Activated CD4-positive, alpha-beta T cell treated with anti-CD3 and anti-CD28 coated beads, Interleukin-2, amount 50 U/mL, for 16 hours (primary cell): ENCODE measurements around the gene TMEM45B.
"Not testable (repeated sequence)": the region's sequence is repeated elsewhere in the genome, so short reads cannot be mapped to it uniquely, and the experiment has no call there.

Source experiments
- DNase-seq: peaks from one replicate; pipeline ENCODE4 v3.0.0-alpha.2; 2020

Gene TMEM45B

DNA sequence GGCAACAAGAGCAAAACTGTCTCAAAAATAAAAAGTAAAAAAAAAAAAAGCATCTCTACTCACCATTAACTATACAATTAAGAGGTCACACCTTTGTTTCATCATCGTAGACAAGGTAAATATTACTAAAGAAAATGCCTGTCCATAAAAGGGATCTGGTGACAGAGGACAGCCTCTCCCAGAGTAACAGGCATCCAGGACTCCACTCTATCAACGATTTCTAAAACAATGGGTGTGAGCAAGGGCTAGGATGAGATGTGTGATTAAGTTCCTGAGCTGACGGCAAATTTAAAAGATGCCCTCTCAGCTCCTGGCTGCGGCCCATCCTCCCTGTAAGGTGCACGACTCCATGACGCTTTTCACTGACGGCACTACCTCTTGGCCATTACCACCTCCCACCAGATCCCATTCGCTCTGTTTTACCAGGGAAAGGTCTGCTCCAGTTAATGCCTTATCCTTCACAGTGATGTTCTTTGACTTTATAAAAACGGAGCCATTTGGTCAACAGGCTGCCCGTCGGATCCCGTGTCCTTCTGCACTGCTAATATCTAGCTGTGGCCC lies 2.3 kb upstream of the TMEM45B start:
- DNase-seq: no peak

GRCh38 chr11:129814244-129815014 lies 1.2 kb upstream of the TMEM45B start:
- DNase-seq: peak; percentile 62

GRCh38 chr11:129817534-129818051 lies 1.9 kb downstream of the TMEM45B start:
- DNase-seq: no peak

DNA sequence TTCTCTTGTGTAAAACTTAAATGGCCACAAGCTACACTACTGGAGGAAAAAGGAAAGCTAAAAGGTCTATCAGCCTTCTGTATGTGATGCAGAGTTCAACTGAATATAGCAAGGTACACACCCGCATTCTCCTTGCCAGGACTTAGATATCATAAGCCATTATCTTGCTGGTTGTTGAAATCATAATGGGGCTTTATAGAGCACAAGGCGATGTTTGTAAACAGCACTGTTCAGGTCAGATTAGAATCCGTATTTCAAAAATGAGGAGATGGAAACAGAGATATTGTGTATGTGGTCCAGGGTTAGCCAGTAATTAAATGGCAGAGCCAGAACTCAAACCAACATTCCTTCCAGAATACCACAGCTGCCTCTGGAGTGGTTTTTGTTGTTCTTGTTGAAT lies 2.6 kb downstream of the TMEM45B start:
- DNase-seq: not testable (repeated sequence)

DNA sequence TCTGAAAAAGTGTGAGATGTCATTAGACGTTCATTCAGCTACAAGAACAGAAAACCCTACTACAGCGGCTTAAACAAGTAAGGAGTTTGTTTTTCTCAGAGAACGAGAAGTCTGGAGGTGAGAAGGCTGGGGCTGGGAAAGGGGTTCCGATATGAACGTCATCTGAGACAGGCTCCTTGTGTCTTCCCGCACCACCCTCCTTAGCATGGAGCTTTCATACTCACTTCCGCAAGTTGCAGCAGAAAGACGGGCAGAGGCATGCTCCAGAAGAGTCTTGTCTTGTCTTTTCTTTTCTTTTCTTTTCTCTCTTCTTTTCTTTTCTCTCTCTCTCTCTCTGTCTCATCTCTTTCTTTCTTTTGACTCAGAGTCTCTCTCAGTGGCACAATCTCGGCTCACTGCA lies 3.6 kb downstream of the TMEM45B start:
- DNase-seq: no peak

- not testable (repeated sequence) for DNase-seq
These were observed 4.6 kb downstream of the TMEM45B start for GRCh38 chr11:129820228-129820627.

DNA sequence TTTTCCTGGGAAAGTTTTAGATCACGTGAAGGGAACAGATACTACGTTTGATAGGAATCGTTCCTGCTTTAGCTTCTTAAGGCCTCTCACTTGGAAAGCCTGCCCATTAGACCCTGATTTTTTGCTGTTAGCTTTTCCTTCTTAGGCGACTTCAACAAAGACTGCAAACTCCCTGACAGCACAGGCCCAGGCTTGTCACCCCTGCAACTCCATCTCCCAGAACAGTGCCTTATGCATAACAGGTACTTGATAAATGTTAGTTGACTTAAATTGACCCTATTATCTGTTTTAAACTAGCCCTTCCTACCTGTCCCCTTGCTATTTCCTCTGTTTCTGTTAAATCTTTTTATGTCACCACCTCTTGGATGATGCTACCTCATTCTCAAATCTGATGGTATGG lies 7.6 kb downstream of the TMEM45B start:
- not testable (repeated sequence) for DNase-seq

DNA sequence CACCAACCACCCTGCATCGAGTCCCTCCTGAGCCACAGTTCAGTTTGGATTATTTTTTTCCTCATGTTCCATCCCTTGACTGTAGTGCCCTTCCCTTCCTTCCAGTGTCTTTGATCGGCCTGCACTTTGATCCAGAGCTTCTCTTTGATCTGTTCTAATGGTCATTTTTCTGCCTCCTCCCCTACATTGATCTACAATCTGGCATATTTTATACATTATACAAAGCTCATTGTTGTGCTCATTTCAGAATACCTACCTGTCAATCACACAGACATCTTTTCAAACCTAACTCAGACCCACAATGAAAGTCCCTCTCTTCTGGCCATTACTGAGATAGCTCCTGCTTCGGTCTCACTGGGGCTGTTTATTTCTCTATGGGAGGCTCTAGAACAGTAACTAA lies 8.2 kb downstream of the TMEM45B start:
- not testable (repeated sequence) for DNase-seq

- DNase-seq: no peak
These were observed 9.7 kb downstream of the TMEM45B start for GRCh38 chr11:129825380-129825779.

GRCh38 chr11:129828301-129828836 lies 12.7 kb downstream of the TMEM45B start:
- no peak for DNase-seq

- not testable (repeated sequence) for DNase-seq
These were observed 13.8 kb downstream of the TMEM45B start for GRCh38 chr11:129829497-129829896.

- not testable (repeated sequence) for DNase-seq
These were observed 15.6 kb downstream of the TMEM45B start for GRCh38 chr11:129831227-129831626.

DNA sequence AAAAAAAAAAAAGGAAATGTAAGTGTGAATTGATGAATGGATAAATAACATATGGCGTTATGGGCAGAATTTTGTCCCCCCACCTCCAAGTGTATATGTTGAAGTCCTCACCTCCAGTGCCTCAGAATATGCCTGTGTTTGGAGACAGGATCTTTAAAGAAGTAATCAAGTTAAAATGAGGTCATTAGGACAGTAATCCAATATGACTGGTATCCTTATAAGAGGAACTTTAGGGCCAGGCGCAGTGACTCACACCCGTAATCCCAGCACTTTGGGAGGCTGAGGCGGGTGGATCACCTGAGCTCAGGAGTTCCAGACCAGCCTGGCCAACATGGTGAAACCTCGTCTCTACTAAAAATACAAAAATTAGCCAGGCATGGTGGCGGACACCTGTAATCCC lies 17.6 kb downstream of the TMEM45B start:
- DNase-seq: not testable (repeated sequence)

GRCh38 chr11:129836423-129836891 lies 20.8 kb downstream of the TMEM45B start:
- DNase-seq: not testable (repeated sequence)

DNA sequence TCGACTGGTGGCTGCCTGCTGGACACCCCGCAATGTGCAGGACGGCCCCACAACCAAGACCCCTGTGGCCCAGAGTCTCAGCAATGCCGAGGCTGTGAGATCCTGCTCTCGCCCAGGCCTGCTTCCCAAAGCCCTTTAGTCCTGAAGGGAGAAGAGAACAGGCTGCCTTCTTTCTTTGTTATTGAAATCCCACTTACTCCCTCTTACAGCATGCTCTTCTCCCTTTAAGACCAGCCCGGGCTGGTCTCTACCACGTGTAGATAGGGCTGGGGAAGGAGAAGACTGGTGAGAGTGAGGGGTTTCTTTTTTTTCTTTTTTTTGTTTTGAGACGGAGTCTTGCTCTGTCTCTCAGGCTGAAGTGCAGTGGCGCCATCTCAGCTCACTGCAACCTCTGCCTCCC lies 21.3 kb downstream of the TMEM45B start:
- no peak for DNase-seq

DNA sequence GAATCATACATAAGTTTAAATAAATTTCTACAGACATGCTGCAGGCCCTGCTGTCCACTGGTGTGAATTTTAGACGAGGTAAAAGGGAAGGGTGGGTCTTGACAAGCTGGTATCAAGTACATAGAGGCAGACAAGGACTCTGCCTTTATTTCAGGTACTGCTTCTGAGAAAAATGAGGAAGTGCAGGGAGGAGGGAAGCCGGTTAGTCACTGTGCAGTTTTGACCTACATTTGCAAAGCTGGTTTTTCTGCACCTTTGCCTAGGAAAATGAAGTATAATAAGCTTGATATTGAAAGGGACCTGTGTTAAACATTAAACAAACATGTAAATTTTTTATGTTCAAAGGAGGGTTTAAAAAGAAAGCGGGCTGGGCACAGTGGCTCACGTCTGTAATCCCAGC lies 24.6 kb downstream of the TMEM45B start:
- no peak for DNase-seq

GRCh38 chr11:129842138-129842537 lies 26.5 kb downstream of the TMEM45B start:
- no peak for DNase-seq

- peak; percentile 58 for DNase-seq
These were observed 31.1 kb downstream of the TMEM45B start for GRCh38 chr11:129846508-129847335.

- not testable (repeated sequence) for DNase-seq
These were observed 31.7 kb downstream of the TMEM45B start for GRCh38 chr11:129847361-129847760.

DNA sequence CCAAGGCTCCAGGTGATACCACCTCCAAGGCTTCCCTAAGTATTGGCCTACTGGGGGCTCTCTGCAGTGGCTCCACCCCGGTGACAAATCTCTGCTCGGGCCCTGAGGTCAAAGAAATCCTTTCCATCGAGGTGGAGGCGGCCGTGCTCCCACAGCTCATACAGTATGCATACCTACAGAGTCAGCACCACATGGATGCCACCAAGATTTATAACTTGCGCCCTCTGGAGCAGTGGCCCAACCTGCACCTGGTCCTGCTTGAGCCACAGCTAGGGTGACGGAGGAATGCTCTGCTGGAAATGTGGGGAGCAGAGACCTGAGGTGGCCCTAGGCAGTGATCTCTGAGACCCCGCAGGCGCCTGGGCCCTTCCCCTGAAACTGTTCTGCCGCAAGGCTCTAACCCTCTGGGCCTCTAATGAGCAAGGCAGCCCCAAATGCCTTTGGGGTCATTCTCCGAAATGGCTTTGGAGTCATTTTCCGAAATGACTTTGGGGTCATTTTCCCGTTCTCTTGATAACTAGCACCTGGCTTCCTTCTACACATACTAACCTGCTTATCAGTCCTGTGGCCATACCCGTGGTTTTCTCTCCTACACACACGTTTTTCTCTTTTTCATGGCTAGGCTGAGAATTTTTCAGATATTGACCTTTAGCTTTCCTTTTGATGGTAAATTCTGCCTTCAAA lies 33.9 kb downstream of the TMEM45B start:
- no peak for DNase-seq

GRCh38 chr11:129852125-129852740 lies 36.6 kb downstream of the TMEM45B start:
- no peak for DNase-seq
